HG03432 (cell line): ENCODE results near the gene FBL.
"Not testable (repeated sequence)": the region's sequence is repeated elsewhere in the genome, so short reads cannot be mapped to it uniquely, and the experiment has no call there.

ENCODE experiments used
- ATAC-seq: cut with Tn5 transposase; IDR thresholded peaks from one replicate; pipeline ENCODE4 v1.9.1; 2021; ENCODE audit warnings: mild to moderate bottlenecking, moderate library complexity; ENCODE audit not compliant: unreplicated experiment

The FBL gene

GRCh38 chr19:39845933-39846677 is at the start of gene FBL:
Gene FBL, minus strand, starts transcription at chr19:39846379. Its CDS starts 79 bp downstream, at chr19:39846300.
- peak; percentile 83 for ATAC-seq

GRCh38 chr19:39895096-39895495 is 48.9 kb upstream of the FBL start:
- ATAC-seq: not testable (repeated sequence)

- not testable (repeated sequence) for ATAC-seq
These were observed 48.0 kb upstream of the FBL start for GRCh38 chr19:39894236-39894606.

GRCh38 chr19:39893366-39894235 is 47.4 kb upstream of the FBL start:
- not testable (repeated sequence) for ATAC-seq

GRCh38 chr19:39892506-39892902 is 46.3 kb upstream of the FBL start:
- ATAC-seq: not testable (repeated sequence)

GRCh38 chr19:39891660-39892505 is 45.7 kb upstream of the FBL start:
- not testable (repeated sequence) for ATAC-seq

GRCh38 chr19:39890755-39891551 is 44.8 kb upstream of the FBL start:
- no peak for ATAC-seq

GRCh38 chr19:39889872-39890754 is 43.9 kb upstream of the FBL start:
- not testable (repeated sequence) for ATAC-seq

- ATAC-seq: not testable (repeated sequence)
These were observed 41.3 kb upstream of the FBL start for GRCh38 chr19:39887456-39887951.

- ATAC-seq: not testable (repeated sequence)
These were observed 39.8 kb upstream of the FBL start for GRCh38 chr19:39885821-39886554.

- not testable (repeated sequence) for ATAC-seq
These were observed 38.5 kb upstream of the FBL start for GRCh38 chr19:39884721-39885120.

GRCh38 chr19:39882645-39883044 is 36.5 kb upstream of the FBL start:
- not testable (repeated sequence) for ATAC-seq

- not testable (repeated sequence) for ATAC-seq
These were observed 35.4 kb upstream of the FBL start for GRCh38 chr19:39881495-39882110.

- ATAC-seq: not testable (repeated sequence)
These were observed 34.1 kb upstream of the FBL start for GRCh38 chr19:39880241-39880640.

GRCh38 chr19:39879796-39880195 is 33.6 kb upstream of the FBL start:
- ATAC-seq: not testable (repeated sequence)

GRCh38 chr19:39878866-39879265 is 32.7 kb upstream of the FBL start:
- ATAC-seq: not testable (repeated sequence)

- ATAC-seq: no peak
These were observed 32.2 kb upstream of the FBL start for GRCh38 chr19:39878398-39878797.

GRCh38 chr19:39877982-39878381 is 31.8 kb upstream of the FBL start:
- not testable (repeated sequence) for ATAC-seq
